Common myeloid progenitor, CD34-positive (primary cell): ENCODE results near the gene PRM3.

Experiments used
- CTCF ChIA-PET: fragments of 350-600 bp; sonication (Branson Sonifier 250); formaldehyde crosslinking; loops from one replicate; lab custom pipeline; 2021; ENCODE audit warnings: antibody characterized with exemption; lab: Charles Lee
- POLR2A ChIA-PET: fragments of 350-600 bp; sonication (Branson Sonifier 250); formaldehyde crosslinking; loops from one replicate; lab custom pipeline; 2021; ENCODE audit warnings: antibody characterized with exemption; lab: Charles Lee
- DNase-seq, 3 donors: peaks; one replicate each; pipeline versions ENCODE4 v3.0.0 to v3.0.0-alpha.2; 2013
- H3K27ac ChIP-seq, 2 experiments: 1 replicate in 1 of 2; 2 replicates in 1 of 2; pipeline ENCODE4 v1.7.0; 2013; ENCODE audit warnings: inconsistent platforms in 2 of 2, low read length in 2 of 2, mild to moderate bottlenecking in 2 of 2, low read depth in 1 of 2, moderate library complexity in 1 of 2; ENCODE audit not compliant: severe bottlenecking in 2 of 2, insufficient read depth in 1 of 2, poor library complexity in 1 of 2
- H3K27me3 ChIP-seq, 5 experiments: replicated peaks in 2 of 5; 1 replicate in 3 of 5; 2 replicates in 2 of 5; pipeline versions ENCODE4 v1.6.1 to v1.7.0; 2013; ENCODE audit warnings: low read length in 4 of 5, mild to moderate bottlenecking in 2 of 5, moderate library complexity in 2 of 5, inconsistent platforms in 1 of 5; ENCODE audit not compliant: insufficient read depth in 5 of 5, control insufficient read depth in 4 of 5
- H3K36me3 ChIP-seq, 4 experiments: 1 replicate in 2 of 4; 2 replicates in 2 of 4; pipeline versions ENCODE4 v1.6.1 to v1.7.0; 2013; ENCODE audit warnings: low read length in 3 of 4, control low read depth in 1 of 4, mild to moderate bottlenecking in 1 of 4; ENCODE audit not compliant: control insufficient read depth in 4 of 4, insufficient read depth in 4 of 4
- H3K4me1 ChIP-seq, 4 experiments: 1 replicate in 3 of 4; 2 replicates in 1 of 4; pipeline versions ENCODE4 v1.6.1 to v1.7.1; 2013; ENCODE audit warnings: low read length in 3 of 4, mild to moderate bottlenecking in 3 of 4, control low read depth in 1 of 4, inconsistent platforms in 1 of 4, moderate library complexity in 1 of 4; ENCODE audit not compliant: control insufficient read depth in 4 of 4, insufficient read depth in 4 of 4; ENCODE audit errors: control extremely low read depth in 1 of 4
- H3K4me3 ChIP-seq, 7 experiments: 1 replicate in 4 of 7; 2 replicates in 3 of 7; pipeline versions ENCODE4 v1.5.1 to v1.7.0; 2013; ENCODE audit warnings: mild to moderate bottlenecking in 7 of 7, low read length in 6 of 7, moderate library complexity in 6 of 7, inconsistent platforms in 2 of 7, low read depth in 2 of 7, control low read depth in 1 of 7; ENCODE audit not compliant: insufficient read depth in 4 of 7, control insufficient read depth in 1 of 7; ENCODE audit errors: extremely low read depth in 1 of 7
- H3K9me3 ChIP-seq, 5 experiments: 1 replicate in 4 of 5; 2 replicates in 1 of 5; pipeline versions ENCODE4 v1.6.1 to v1.7.1; 2013; ENCODE audit warnings: low read length in 4 of 5, mild to moderate bottlenecking in 2 of 5, inconsistent platforms in 1 of 5, low read depth in 1 of 5, moderate library complexity in 1 of 5; ENCODE audit not compliant: control insufficient read depth in 4 of 5, insufficient read depth in 2 of 5; ENCODE audit errors: control extremely low read depth in 1 of 5
- WGBS: methylation state at CpG from one replicate; pipeline ENCODE4 v1.1.5; 2013; ENCODE audit not compliant: insufficient coverage; 5-methylcytosine and 5-hydroxymethylcytosine counted together

PRM3 gene

DNA sequence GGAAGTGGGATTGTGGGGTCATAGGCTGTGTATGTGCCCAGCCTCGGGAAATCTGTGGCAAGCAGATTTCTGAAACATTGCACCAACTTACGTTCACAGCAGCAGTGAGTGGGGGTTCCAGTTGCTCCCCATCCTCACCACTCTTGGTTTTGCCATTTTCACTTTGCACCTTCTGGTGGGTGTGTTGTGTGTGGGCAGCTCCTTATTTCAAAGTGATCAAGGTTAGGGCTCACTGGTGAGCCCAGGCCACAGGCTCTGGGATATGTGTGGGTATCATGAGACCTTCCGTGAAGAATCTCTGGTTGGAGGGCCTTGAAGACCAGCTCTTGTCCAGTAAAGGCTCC, 37.2 kb upstream of the PRM3 start:
- DNase-seq, result no peak
- H3K9me3 ChIP-seq, result no peaks in the 10 kb centered on the region
- ChIA-PET POLR2A (no interaction called here), CTCF (interaction anchor here (0.7 to 1.8 kb wide), 4 partner anchors 9 to 44 kb away, joined by 3 to 13 read pairs (median 4); partner anchors contain the start of gene PRM3)
- H3K27ac ChIP-seq, result no peak overlapping the region
- H3K27me3 ChIP-seq, result no peaks in the 10 kb centered on the region
- 92% methylated on average over 1 of the region's 3 CpGs for WGBS
- peaks cover 7 to 48% (median 38%) of the 10 kb centered on the region in 4 experiments for H3K4me1 ChIP-seq
- no peak overlapping the region for H3K4me3 ChIP-seq
- no peaks in the 10 kb centered on the region for H3K36me3 ChIP-seq

DNA sequence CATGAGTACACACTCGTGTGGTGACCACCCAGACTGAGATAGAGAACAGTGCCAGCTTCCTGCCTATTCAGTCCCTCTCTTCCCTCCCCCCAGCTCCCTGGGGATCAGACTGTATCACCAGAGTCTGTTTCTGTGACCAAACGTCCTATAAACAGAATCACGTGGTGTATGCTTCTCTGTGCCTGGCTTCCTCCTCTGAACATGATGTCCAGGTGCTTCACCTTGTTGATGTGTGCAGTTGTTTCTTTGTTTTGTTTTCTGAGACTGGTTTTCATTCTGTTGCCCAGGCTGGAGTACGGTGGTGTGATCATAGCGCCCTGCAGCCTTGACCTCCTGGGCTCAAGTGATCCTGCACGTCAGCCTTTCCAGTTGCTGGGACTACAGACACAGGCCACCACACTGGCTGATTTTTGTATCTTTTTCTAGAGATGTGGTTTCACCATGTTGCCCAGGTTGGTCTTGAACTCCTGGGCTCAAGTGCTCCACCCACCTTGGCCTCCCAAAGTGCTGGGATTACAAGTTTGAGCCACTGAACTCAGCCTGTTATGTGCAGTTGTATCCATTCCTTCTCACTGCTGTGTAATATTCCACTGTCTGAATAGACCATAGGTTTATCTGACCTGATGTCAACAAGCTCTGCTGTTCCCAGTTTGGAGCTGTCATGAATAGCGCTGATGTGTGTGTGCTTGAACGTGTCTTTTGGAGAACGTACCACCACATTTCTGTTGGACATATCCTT, 36.6 kb upstream of the PRM3 start:
- no peaks in the 10 kb centered on the region for H3K9me3 ChIP-seq
- no peak overlapping the region for H3K27ac ChIP-seq
- no peak for DNase-seq
- ChIA-PET CTCF (interaction anchor here (0.7 to 1.8 kb wide), 5 partner anchors 8 to 56 kb away, joined by 3 to 13 read pairs (median 4); partner anchors contain the start of gene PRM3), POLR2A (no interaction called here)
- peaks cover 7 to 51% (median 39%) of the 10 kb centered on the region in 4 experiments for H3K4me1 ChIP-seq
- no peaks in the 10 kb centered on the region for H3K36me3 ChIP-seq
- no peaks in the 10 kb centered on the region for H3K27me3 ChIP-seq
- WGBS, result 96% methylated on average over 6 of the region's 9 CpGs
- no peak overlapping the region for H3K4me3 ChIP-seq

DNA sequence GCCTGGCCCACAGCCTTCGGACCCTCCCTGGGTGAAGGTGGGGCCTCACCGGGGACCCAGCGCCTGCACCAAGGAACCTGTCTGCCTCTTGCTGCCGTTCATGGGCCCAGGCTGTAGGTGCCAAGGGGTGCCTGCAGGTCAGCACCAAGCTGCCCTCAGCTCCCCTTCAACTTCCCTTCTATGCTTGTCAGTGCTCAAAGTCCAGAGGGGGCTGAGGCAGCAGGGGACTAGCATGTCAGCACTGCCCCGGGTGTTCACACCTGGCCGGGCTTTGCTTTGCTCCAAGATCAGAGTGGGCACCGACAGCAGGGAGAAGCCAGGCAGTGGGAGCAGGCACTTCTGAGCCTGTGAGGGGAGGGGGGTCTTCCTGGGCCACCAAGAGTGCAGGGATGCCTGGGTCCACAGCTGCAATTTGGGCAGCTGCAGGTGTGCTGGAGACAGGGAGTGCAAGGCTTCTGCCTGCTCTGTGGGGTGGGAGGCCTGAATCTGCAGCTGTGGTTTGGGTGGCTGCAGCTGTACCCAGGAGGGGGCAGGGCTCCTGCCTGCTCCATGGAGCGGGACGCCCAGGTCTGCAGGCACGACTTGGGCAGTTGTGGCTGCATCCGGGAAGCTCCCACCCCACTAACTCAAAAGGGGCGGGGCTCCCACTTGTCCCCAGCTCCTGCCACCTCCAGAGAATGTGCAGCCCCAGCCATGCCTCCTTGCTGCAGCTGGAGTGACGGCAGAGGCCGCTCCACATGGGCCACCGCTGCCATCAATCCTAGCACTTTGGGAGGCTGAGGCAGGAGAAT, 35.3 kb upstream of the PRM3 start:
- Histone ChIP-seq H3K27me3 (no peaks in the 10 kb centered on the region), H3K36me3 (no peaks in the 10 kb centered on the region), H3K27ac (no peak overlapping the region), H3K9me3 (peaks cover 0 to 2% (median 0%) of the 10 kb centered on the region in 5 experiments), H3K4me1 (peaks cover 7 to 54% (median 40%) of the 10 kb centered on the region in 4 experiments), H3K4me3 (no peak overlapping the region)
- ChIA-PET CTCF (interaction anchor here (0.6 to 1.8 kb wide), 6 partner anchors 11 to 54 kb away, joined by 3 to 8 read pairs (median 3); partner anchors contain the start of gene PRM3), POLR2A (interaction anchor here (1.2 kb wide), 1 partner anchor 11 kb away, joined by 3 read pairs; no protein-coding TSS in a partner anchor)
- 82% methylated on average over 15 of the region's 15 CpGs for WGBS
- peak in 2 of 3 donors; percentile 42 to 55 for DNase-seq

DNA sequence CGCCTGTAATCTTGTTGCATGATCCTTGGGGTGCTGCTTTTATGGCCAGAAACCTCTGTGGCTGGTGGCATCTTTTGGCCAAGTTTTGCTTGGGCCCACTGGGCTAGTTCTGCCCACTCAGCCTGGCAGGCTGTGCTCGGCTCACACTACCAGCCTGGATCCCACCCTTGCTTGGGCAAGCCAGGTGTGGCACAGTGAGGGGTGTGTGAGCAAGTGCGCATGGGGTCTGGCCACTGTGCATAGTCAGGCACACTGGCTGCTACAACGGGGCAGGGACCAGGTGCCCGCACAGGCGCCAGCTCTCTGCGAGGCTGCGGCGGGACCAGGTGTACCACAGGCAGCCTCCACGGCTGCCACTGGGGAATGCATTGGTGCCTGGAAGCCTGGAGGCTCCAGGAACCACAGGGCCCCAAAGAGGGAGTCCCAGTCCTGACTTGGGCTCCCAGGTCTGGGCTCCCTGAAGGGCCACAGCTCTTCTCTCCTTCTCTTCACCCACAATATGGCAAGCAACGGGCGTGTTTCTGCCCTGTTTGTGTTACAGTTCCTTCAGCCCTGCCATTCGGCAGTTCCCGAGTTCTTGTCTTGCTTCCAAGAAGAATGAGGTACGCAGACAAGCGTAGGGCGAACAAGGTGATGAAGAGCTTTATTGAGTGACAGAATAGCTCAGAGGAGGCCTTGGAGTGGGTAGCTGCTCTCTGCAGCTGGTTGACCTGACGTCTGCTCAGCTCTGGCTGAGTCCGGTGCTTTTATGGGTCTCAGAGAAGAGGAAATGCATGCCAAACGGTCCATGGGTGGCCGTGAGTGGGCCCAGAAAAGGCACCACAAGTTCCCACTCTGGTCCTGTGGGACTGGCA, 34.4 kb upstream of the PRM3 start:
- peaks cover 0 to 5% (median 0%) of the 10 kb centered on the region in 5 experiments for H3K9me3 ChIP-seq
- H3K36me3 ChIP-seq, result no peaks in the 10 kb centered on the region
- DNase-seq, result no peak
- WGBS, result 96% methylated on average over 19 of the region's 21 CpGs
- ChIA-PET POLR2A (no interaction called here), CTCF (interaction anchor here (0.6 to 1.8 kb wide), 3 partner anchors 10 to 48 kb away, joined by 3 to 8 read pairs (median 3); no protein-coding TSS in a partner anchor)
- no peak overlapping the region for H3K27ac ChIP-seq
- no peak overlapping the region for H3K4me3 ChIP-seq
- H3K27me3 ChIP-seq, result no peaks in the 10 kb centered on the region
- H3K4me1 ChIP-seq, result peaks cover 7 to 51% (median 39%) of the 10 kb centered on the region in 4 experiments

DNA sequence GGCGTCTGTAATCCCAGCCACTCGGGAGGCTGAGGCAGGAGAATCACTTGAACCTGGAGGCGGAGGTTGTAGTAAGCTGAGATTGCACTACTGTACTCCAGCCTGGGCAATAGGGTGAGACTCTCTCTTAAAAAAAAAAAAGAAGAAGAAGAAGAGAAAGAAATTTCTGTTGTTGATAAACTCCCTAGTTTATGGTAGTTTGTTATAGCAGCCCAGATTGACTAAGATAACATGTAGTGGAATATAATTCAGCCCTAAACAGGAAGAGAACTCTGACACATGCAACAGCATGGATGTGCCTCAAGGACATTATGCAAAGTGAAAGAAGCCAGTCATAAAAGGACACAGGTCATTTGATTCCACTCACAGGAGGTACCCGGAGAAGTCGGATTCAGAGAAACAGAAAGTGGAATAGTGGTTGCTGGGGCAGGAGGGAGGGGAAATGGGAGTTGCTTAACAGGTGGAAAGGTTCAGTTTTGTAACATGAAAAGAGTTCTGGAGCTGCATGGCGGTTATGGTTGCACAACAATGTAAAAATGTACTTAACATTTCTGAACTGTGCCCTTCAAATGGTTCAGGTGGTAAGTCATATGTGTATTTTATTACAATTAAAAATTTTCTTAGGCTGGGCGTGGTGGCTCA, 33.7 kb upstream of the PRM3 start:
- WGBS, result 100% methylated on average over 6 of the region's 7 CpGs
- no peak for DNase-seq
- peaks cover 7 to 43% (median 31%) of the 10 kb centered on the region in 4 experiments for H3K4me1 ChIP-seq
- H3K27me3 ChIP-seq, result no peaks in the 10 kb centered on the region
- H3K27ac ChIP-seq, result no peak overlapping the region
- peaks cover 0 to 5% (median 0%) of the 10 kb centered on the region in 5 experiments for H3K9me3 ChIP-seq
- no peak overlapping the region for H3K4me3 ChIP-seq
- CTCF ChIA-PET, result interaction anchor here (1.8 kb wide), 1 partner anchor 9 kb away, joined by 8 read pairs; no protein-coding TSS in a partner anchor
- no peaks in the 10 kb centered on the region for H3K36me3 ChIP-seq
- POLR2A ChIA-PET, result no interaction called here

DNA sequence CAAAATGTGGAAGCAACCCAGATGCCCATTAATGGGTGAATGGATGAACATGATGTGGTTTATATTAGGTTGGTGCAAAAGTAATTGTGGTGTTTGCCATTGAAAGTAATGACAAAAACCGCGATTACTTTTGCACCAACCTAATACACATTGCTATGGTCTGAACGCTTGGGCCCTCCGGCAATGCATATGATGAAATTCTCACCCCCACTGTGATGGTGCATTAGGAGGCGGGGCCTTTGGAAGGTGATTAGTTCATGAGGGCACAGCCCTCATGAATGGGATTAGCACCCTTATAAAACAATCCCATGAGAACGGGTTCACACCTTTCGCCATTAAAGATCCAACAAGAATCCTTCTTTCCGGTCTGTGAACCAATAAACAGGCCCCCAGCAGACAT, 33.0 kb upstream of the PRM3 start:
- Histone ChIP-seq H3K4me1 (peaks cover 4 to 38% (median 26%) of the 10 kb centered on the region in 4 experiments), H3K27ac (no peak overlapping the region), H3K4me3 (no peak overlapping the region), H3K36me3 (no peaks in the 10 kb centered on the region), H3K9me3 (peaks cover 0 to 5% (median 0%) of the 10 kb centered on the region in 5 experiments), H3K27me3 (no peaks in the 10 kb centered on the region)
- CTCF ChIA-PET, result interaction anchor here (1.2 kb wide), 1 partner anchor 50 kb away, joined by 3 read pairs; no protein-coding TSS in a partner anchor
- 100% methylated on average over 6 of the region's 8 CpGs for WGBS
- POLR2A ChIA-PET, result interaction anchor here (0.7 kb wide), 1 partner anchor 135 kb away, joined by 3 read pairs; no protein-coding TSS in a partner anchor
- no peak for DNase-seq
